A673 (cell line): ENCODE measurements around the gene VAV3.

Experiments
- CTCF ChIP-seq: fragments of 300-800, 200-600 bp; sonication (generic); conservative IDR thresholded peaks from 2 replicates; pipeline ENCODE4 v1.5.1; 2017; ENCODE audit warnings: low read depth, mild to moderate bottlenecking, antibody characterized with exemption, low read length, moderate library complexity, mixed read lengths
- EZH2 ChIP-seq: fragments of 200-600 bp; sonication (generic); IDR thresholded peaks from 2 replicates; pipeline ENCODE4 v1.6.1; 2017; ENCODE audit warnings: borderline replicate concordance, low read depth, mild to moderate bottlenecking, mixed read lengths, antibody characterized with exemption, low read length; ENCODE audit not compliant: poor library complexity, severe bottlenecking

GRCh38 chr1:107590900-107591622 lies 373.9 kb downstream of the VAV3 start:
- TF ChIP-seq CTCF, result no peak
- TF ChIP-seq EZH2, result no peak
